HEK293 (cell line): Measurements from ENCODE around the gene AKR7A3.

Experiments
- BCL11A ChIP-seq: fragments of 450-650 bp; formaldehyde crosslinking; IDR thresholded peaks from 2 replicates; pipeline ENCODE4 v1.5.1; 2016; ENCODE audit warnings: low read depth, missing biosample characterization, missing genetic modification characterization
- CTCF ChIP-seq: fragments of 450-650 bp; formaldehyde crosslinking; IDR thresholded peaks from 2 replicates; pipeline ENCODE4 v1.5.1; 2016; ENCODE audit warnings: missing biosample characterization, missing genetic modification characterization
- GFI1B ChIP-seq: fragments of 450-650 bp; formaldehyde crosslinking; IDR thresholded peaks from 2 replicates; pipeline ENCODE4 v1.5.1; 2016; ENCODE audit warnings: missing biosample characterization, missing genetic modification characterization
- HIC1 ChIP-seq: fragments of 450-650 bp; formaldehyde crosslinking; IDR thresholded peaks from 2 replicates; pipeline ENCODE4 v1.5.1; 2016; ENCODE audit warnings: missing biosample characterization, missing genetic modification characterization
- HOXC10 ChIP-seq: sonication (generic); formaldehyde crosslinking; IDR thresholded peaks from 2 replicates; pipeline ENCODE4 v1.8.1; 2023; ENCODE audit warnings: mild to moderate bottlenecking, missing genetic modification reagents
- KLF10 ChIP-seq: fragments of 450-650 bp; IDR thresholded peaks from 2 replicates; pipeline ENCODE4 v1.5.1; 2018; ENCODE audit warnings: missing biosample characterization, mild to moderate bottlenecking, missing genetic modification characterization
- MZF1 ChIP-seq: fragments of 450-650 bp; formaldehyde crosslinking; IDR thresholded peaks from 2 replicates; pipeline ENCODE4 v1.5.1; 2017; ENCODE audit warnings: missing biosample characterization, missing genetic modification characterization, borderline replicate concordance
- RBAK ChIP-seq: fragments of 450-650 bp; formaldehyde crosslinking; IDR thresholded peaks from 2 replicates; pipeline ENCODE4 v1.5.1; 2016; ENCODE audit warnings: missing biosample characterization, missing genetic modification characterization
- SALL2 ChIP-seq: fragments of 450-650 bp; formaldehyde crosslinking; IDR thresholded peaks from 2 replicates; pipeline ENCODE4 v1.5.0; 2017; ENCODE audit warnings: missing biosample characterization, mild to moderate bottlenecking, missing genetic modification characterization, borderline replicate concordance
- SP3 ChIP-seq: fragments of 450-650 bp; formaldehyde crosslinking; IDR thresholded peaks from 2 replicates; pipeline ENCODE4 v1.5.1; 2016; ENCODE audit warnings: missing biosample characterization, missing genetic modification characterization
- TRIM28 ChIP-seq: IDR thresholded peaks from 2 replicates; pipeline ENCODE4 v1.6.1; 2011; ENCODE audit warnings: low read length, control low read depth, borderline replicate concordance
- ZBTB10 ChIP-seq: fragments of 450-650 bp; formaldehyde crosslinking; IDR thresholded peaks from 2 replicates; pipeline ENCODE4 v1.5.1; 2016; ENCODE audit warnings: missing biosample characterization, missing genetic modification characterization
- ZBTB20 ChIP-seq: fragments of 450-650 bp; formaldehyde crosslinking; IDR thresholded peaks from 2 replicates; pipeline ENCODE4 v1.5.1; 2016; ENCODE audit warnings: missing biosample characterization, missing genetic modification characterization
- ZBTB26 ChIP-seq: fragments of 450-650 bp; formaldehyde crosslinking; optimal IDR thresholded peaks from 2 replicates; pipeline ENCODE3; 2016; ENCODE audit warnings: missing biosample characterization, mild to moderate bottlenecking, missing genetic modification characterization
- ZFP3 ChIP-seq: fragments of 450-650 bp; formaldehyde crosslinking; IDR thresholded peaks from 2 replicates; pipeline ENCODE4 v1.5.1; 2016; ENCODE audit warnings: low read depth, missing biosample characterization, missing genetic modification characterization
- ZFP69B ChIP-seq: fragments of 450-650 bp; formaldehyde crosslinking; IDR thresholded peaks from 2 replicates; pipeline ENCODE4 v1.5.1; 2016; ENCODE audit warnings: missing biosample characterization, missing genetic modification characterization
- ZNF121 ChIP-seq: fragments of 450-650 bp; formaldehyde crosslinking; IDR thresholded peaks from 2 replicates; pipeline ENCODE4 v1.5.1; 2016; ENCODE audit warnings: missing biosample characterization, missing genetic modification characterization
- ZNF138 ChIP-seq: fragments of 450-650 bp; formaldehyde crosslinking; IDR thresholded peaks from 2 replicates; pipeline ENCODE4 v1.5.1; 2016; ENCODE audit warnings: missing biosample characterization, missing genetic modification characterization, borderline replicate concordance
- ZNF146 ChIP-seq: fragments of 450-650 bp; formaldehyde crosslinking; IDR thresholded peaks from 2 replicates; pipeline ENCODE4 v1.5.1; 2016; ENCODE audit warnings: missing biosample characterization, missing genetic modification characterization
- ZNF175 ChIP-seq: fragments of 450-650 bp; formaldehyde crosslinking; IDR thresholded peaks from 2 replicates; pipeline ENCODE4 v1.5.1; 2016; ENCODE audit warnings: missing biosample characterization, missing genetic modification characterization
- ZNF202 ChIP-seq: fragments of 450-650 bp; formaldehyde crosslinking; IDR thresholded peaks from 2 replicates; pipeline ENCODE4 v1.5.1; 2016; ENCODE audit warnings: missing biosample characterization, missing genetic modification characterization, borderline replicate concordance
- ZNF274 ChIP-seq, 2 experiments: fragments of 200-500 bp in 1 of 2; fragments of 450-650 bp in 1 of 2; sonication (Bioruptor generic) in 1 of 2; formaldehyde crosslinking in 1 of 2; IDR thresholded peaks; 2 replicates each; pipeline versions ENCODE4 v1.5.1 to v1.6.1; 2014 to 2016; ENCODE audit warnings: borderline replicate concordance in 1 of 2, inconsistent platforms in 1 of 2, low read length in 1 of 2, missing biosample characterization in 1 of 2, missing genetic modification characterization in 1 of 2
- ZNF596 ChIP-seq: fragments of 450-650 bp; IDR thresholded peaks from 2 replicates; pipeline ENCODE4 v1.5.0; 2018; ENCODE audit warnings: missing biosample characterization, mild to moderate bottlenecking, missing genetic modification characterization, moderate library complexity
- ZNF623 ChIP-seq: fragments of 450-650 bp; formaldehyde crosslinking; IDR thresholded peaks from 2 replicates; pipeline ENCODE4 v1.5.1; 2016; ENCODE audit warnings: missing biosample characterization, missing genetic modification characterization
- ZNF624 ChIP-seq: fragments of 450-650 bp; formaldehyde crosslinking; IDR thresholded peaks from 2 replicates; pipeline ENCODE4 v1.5.1; 2017; ENCODE audit warnings: missing biosample characterization, missing genetic modification characterization
- ZNF76 ChIP-seq: fragments of 450-650 bp; formaldehyde crosslinking; IDR thresholded peaks from 2 replicates; pipeline ENCODE4; 2016; ENCODE audit warnings: low read depth, missing biosample characterization, missing genetic modification characterization, borderline replicate concordance
- ZNF768 ChIP-seq: fragments of 450-650 bp; formaldehyde crosslinking; IDR thresholded peaks from 2 replicates; pipeline ENCODE4 v1.5.1; 2018; ENCODE audit warnings: missing biosample characterization, mild to moderate bottlenecking, missing genetic modification characterization
- ZNF777 ChIP-seq: fragments of 450-650 bp; formaldehyde crosslinking; IDR thresholded peaks from 2 replicates; pipeline ENCODE4 v1.5.1; 2017; ENCODE audit warnings: missing biosample characterization, missing genetic modification characterization, borderline replicate concordance
- ZNF830 ChIP-seq: fragments of 450-650 bp; IDR thresholded peaks from 2 replicates; pipeline ENCODE4 v1.5.0; 2018; ENCODE audit warnings: missing biosample characterization, missing genetic modification characterization, low read depth, mild to moderate bottlenecking, moderate library complexity
- ZSCAN23 ChIP-seq: fragments of 450-650 bp; formaldehyde crosslinking; IDR thresholded peaks from 2 replicates; pipeline ENCODE4 v1.5.1; 2016; ENCODE audit warnings: missing biosample characterization, missing genetic modification characterization

Gene AKR7A3

GRCh38 chr1:19311931-19312781 is 23.6 kb upstream of the AKR7A3 start, which contains the start of the genes AKR7A2 and SLC66A1 (continued):
- TF ChIP-seq SALL2 (tag by site-specific recombination) (no peak), KLF10 (tag by site-specific recombination) (peak; percentile 81; the same call in 1 of the 2 replicates), ZNF624 (tag by site-specific recombination) (no peak), RBAK (tag by site-specific recombination) (no peak), ZNF274 (IDR thresholded peaks at IDR 0.05; ENCODE audit: low read length) (no peak), ZNF274 (tag by site-specific recombination; IDR thresholded peaks at IDR 0.05; ENCODE audit: borderline replicate concordance) (no peak), HOXC10 (CRISPR knock-in tag) (no peak), ZNF623 (tag by site-specific recombination) (no peak), ZNF175 (no peak), ZFP69B (tag by site-specific recombination) (0 out of 2 replicates have a peak, but pooled peaks have one; percentile 39), SP3 (tag by site-specific recombination) (peak; percentile 55), ZNF768 (tag by site-specific recombination) (no peak), ZNF777 (tag by site-specific recombination) (no peak), ZSCAN23 (tag by site-specific recombination) (no peak), MZF1 (tag by site-specific recombination) (no peak; the same call in 1 of the 2 replicates), ZNF121 (tag by site-specific recombination) (no peak), ZNF76 (tag by site-specific recombination) (peak; percentile 43; the same call in 1 of the 2 replicates), GFI1B (tag by site-specific recombination) (no peak), BCL11A (tag by site-specific recombination) (peak; percentile 31), TRIM28 (no peak), ZBTB20 (tag by site-specific recombination) (peak; percentile 61; the same call in 1 of the 2 replicates), ZNF202 (tag by site-specific recombination) (no peak), ZNF596 (tag by site-specific recombination) (peak; percentile 14; the same call in 1 of the 2 replicates), ZNF138 (tag by site-specific recombination) (no peak), HIC1 (tag by site-specific recombination) (peak; percentile 67), ZNF146 (tag by site-specific recombination) (0 out of 2 replicates have a peak, but pooled peaks have one; percentile 7), ZFP3 (tag by site-specific recombination) (no peak), ZBTB10 (tag by site-specific recombination) (0 out of 2 replicates have a peak, but pooled peaks have one; percentile 17), ZNF830 (no peak), CTCF (tag by site-specific recombination) (peak; percentile 22; the same call in 1 of the 2 replicates), ZBTB26 (tag by site-specific recombination) (peak; percentile 61)
